ENCODE results near the gene PRR15L. TPM values are rescaled to one million over a fixed set of nuclear protein-coding genes. Genes with fewer than 3 reads are reported as not detected.

Gene PRR15L
- total RNA-seq, 1 experiment from 2014 or later, result 0.18 TPM

- no peak for ATAC-seq
- no peak for DNase-seq (ENCODE audit: low read depth, low spot score)
- no peak for TF ChIP-seq POLR2AphosphoS5 (IDR thresholded peaks at IDR 0.05; ENCODE audit: low read depth, low read length)
- TF ChIP-seq, protein P1, sequence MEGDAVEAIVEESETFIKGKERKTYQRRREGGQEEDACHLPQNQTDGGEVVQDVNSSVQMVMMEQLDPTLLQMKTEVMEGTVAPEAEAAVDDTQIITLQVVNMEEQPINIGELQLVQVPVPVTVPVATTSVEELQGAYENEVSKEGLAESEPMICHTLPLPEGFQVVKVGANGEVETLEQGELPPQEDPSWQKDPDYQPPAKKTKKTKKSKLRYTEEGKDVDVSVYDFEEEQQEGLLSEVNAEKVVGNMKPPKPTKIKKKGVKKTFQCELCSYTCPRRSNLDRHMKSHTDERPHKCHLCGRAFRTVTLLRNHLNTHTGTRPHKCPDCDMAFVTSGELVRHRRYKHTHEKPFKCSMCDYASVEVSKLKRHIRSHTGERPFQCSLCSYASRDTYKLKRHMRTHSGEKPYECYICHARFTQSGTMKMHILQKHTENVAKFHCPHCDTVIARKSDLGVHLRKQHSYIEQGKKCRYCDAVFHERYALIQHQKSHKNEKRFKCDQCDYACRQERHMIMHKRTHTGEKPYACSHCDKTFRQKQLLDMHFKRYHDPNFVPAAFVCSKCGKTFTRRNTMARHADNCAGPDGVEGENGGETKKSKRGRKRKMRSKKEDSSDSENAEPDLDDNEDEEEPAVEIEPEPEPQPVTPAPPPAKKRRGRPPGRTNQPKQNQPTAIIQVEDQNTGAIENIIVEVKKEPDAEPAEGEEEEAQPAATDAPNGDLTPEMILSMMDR (IDR thresholded peaks at IDR 0.05), result no peak
- no peak for TF ChIP-seq TCF7L2 (IDR thresholded peaks at IDR 0.05; ENCODE audit: low read depth, low read length)
- TF ChIP-seq SIN3A (IDR thresholded peaks at IDR 0.05; ENCODE audit: borderline replicate concordance, insufficient read depth, low read depth, low read length), result no peak
- TF ChIP-seq, protein P2, sequence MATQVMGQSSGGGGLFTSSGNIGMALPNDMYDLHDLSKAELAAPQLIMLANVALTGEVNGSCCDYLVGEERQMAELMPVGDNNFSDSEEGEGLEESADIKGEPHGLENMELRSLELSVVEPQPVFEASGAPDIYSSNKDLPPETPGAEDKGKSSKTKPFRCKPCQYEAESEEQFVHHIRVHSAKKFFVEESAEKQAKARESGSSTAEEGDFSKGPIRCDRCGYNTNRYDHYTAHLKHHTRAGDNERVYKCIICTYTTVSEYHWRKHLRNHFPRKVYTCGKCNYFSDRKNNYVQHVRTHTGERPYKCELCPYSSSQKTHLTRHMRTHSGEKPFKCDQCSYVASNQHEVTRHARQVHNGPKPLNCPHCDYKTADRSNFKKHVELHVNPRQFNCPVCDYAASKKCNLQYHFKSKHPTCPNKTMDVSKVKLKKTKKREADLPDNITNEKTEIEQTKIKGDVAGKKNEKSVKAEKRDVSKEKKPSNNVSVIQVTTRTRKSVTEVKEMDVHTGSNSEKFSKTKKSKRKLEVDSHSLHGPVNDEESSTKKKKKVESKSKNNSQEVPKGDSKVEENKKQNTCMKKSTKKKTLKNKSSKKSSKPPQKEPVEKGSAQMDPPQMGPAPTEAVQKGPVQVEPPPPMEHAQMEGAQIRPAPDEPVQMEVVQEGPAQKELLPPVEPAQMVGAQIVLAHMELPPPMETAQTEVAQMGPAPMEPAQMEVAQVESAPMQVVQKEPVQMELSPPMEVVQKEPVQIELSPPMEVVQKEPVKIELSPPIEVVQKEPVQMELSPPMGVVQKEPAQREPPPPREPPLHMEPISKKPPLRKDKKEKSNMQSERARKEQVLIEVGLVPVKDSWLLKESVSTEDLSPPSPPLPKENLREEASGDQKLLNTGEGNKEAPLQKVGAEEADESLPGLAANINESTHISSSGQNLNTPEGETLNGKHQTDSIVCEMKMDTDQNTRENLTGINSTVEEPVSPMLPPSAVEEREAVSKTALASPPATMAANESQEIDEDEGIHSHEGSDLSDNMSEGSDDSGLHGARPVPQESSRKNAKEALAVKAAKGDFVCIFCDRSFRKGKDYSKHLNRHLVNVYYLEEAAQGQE (IDR thresholded peaks at IDR 0.05; ENCODE audit: insufficient read depth in 1 of 2, low read depth in 2 of 2, low read length in 1 of 2), result no peak
- no peak overlapping the region for H3K4me3 ChIP-seq (ENCODE audit: low read depth in 2 of 2, low read length in 2 of 2)
- intact Hi-C loops (cut with micrococcal nuclease; ENCODE audit: unreplicated experiment) (no loop called here), in situ Hi-C loops (cut with HindIII; ENCODE audit: low pct_unique_long_range_greater_than_20kb, low sequenced_read_pairs) (no loop called here)
- ChIA-PET CTCF (interaction anchor here (0.7 kb wide), 1 partner anchor 27 kb away, joined by 9 read pairs; no protein-coding TSS in a partner anchor), POLR2A (no interaction called here)
- no peaks in the 10 kb centered on the region for H3K9me3 ChIP-seq (ENCODE audit: control insufficient read depth, insufficient read depth, low read depth, low read length)
- no peaks in the 10 kb centered on the region for H3K27me3 ChIP-seq (ENCODE audit: control insufficient read depth, insufficient read depth, low read length)
- H3K27ac ChIP-seq (ENCODE audit: low read length), result no peak overlapping the region
- no TSS peak for BruUV-seq (replicated peaks)
- peaks cover 16% of the 10 kb centered on the region for H3K4me1 ChIP-seq (ENCODE audit: control insufficient read depth, insufficient read depth, low read length)
- H3K36me3 ChIP-seq (ENCODE audit: control insufficient read depth, insufficient read depth, low read length), result no peaks in the 10 kb centered on the region
Observed at GRCh38 chr17:47998044-47998443, 40.4 kb upstream of the PRR15L start.

DNA sequence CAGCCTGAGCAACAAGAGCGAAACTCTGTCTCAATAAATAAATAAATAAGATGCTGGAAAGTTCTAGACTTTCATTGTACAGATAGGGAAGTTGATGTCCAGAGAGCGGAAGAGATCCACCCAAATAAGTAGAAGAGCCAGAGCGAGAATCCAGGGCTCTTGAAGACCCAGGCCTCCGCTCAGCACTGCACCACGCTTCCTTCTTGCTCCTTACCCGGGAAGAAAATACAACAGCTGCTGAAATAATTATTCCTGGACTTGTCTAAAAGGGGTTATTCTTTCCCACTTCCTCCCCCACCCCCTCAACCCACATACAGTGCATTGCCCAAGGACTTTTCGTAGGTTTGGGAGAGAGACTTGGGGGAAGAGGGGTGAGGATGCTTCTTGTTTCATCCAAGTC lies 39.9 kb upstream of the PRR15L start:
- in situ Hi-C loops (cut with HindIII; ENCODE audit: low pct_unique_long_range_greater_than_20kb, low sequenced_read_pairs), result no loop called here
- Histone ChIP-seq H3K36me3 (ENCODE audit: control insufficient read depth, insufficient read depth, low read length) (no peaks in the 10 kb centered on the region), H3K4me3 (ENCODE audit: low read depth in 2 of 2, low read length in 2 of 2) (no peak overlapping the region), H3K27ac (ENCODE audit: low read length) (no peak overlapping the region), H3K4me1 (ENCODE audit: control insufficient read depth, insufficient read depth, low read length) (peaks cover 12% of the 10 kb centered on the region), H3K27me3 (ENCODE audit: control insufficient read depth, insufficient read depth, low read length) (no peaks in the 10 kb centered on the region), H3K9me3 (ENCODE audit: control insufficient read depth, insufficient read depth, low read depth, low read length) (no peaks in the 10 kb centered on the region)
- ATAC-seq (no peak), DNase-seq (ENCODE audit: low read depth, low spot score) (no peak)
- POLR2A ChIA-PET, result no interaction called here
- TF ChIP-seq, protein P2 (IDR thresholded peaks at IDR 0.05; ENCODE audit: insufficient read depth in 1 of 2, low read depth in 2 of 2, low read length in 1 of 2), result no peak
- TF ChIP-seq TCF7L2 (IDR thresholded peaks at IDR 0.05; ENCODE audit: low read depth, low read length), result no peak
- intact Hi-C loops (cut with micrococcal nuclease; ENCODE audit: unreplicated experiment), result no loop called here
- CTCF ChIA-PET, result no interaction called here
- no TSS peak for BruUV-seq (replicated peaks)

Measured in Panc1 (cell line).